OCI-LY3 (cell line): ENCODE measurements around the gene STRIP2.

ENCODE experiments used
- H2AFZ ChIP-seq: fragments of 200-600, 300-600 bp; shearing (Covaris generic); 2 replicates; pipeline ENCODE4 v1.6.0; 2014; ENCODE audit warnings: antibody characterized with exemption, low read depth, low read length
- H3K27ac ChIP-seq: fragments of 200-600, 300-600 bp; sonication (generic); 2 replicates; pipeline ENCODE4 v1.5.1; 2014; ENCODE audit warnings: mild to moderate bottlenecking, low read length, moderate library complexity, mixed read lengths
- H3K27me3 ChIP-seq: fragments of 200-600, 300-600 bp; sonication (generic); 2 replicates; pipeline ENCODE4 v1.6.1; 2014; ENCODE audit warnings: low read depth, low read length, mixed read lengths
- H3K36me3 ChIP-seq: fragments of 200-600, 300-600 bp; sonication (generic); replicated peaks from 2 replicates; pipeline ENCODE3; 2014; ENCODE audit warnings: low read depth, low read length, mixed read lengths
- H3K4me1 ChIP-seq: fragments of 300-600, 200-600 bp; sonication (generic); 2 replicates; pipeline ENCODE4 v1.6.1; 2014; ENCODE audit warnings: low read length, mixed read lengths
- H3K4me2 ChIP-seq: fragments of 200-600, 300-600 bp; sonication (generic); 2 replicates; pipeline ENCODE4 v1.6.1; 2014; ENCODE audit warnings: low read length, mixed read lengths
- H3K4me3 ChIP-seq: fragments of 300-600, 200-600 bp; sonication (generic); 2 replicates; pipeline ENCODE4 v1.5.1; 2014; ENCODE audit warnings: antibody characterized with exemption, mild to moderate bottlenecking, low read length, moderate library complexity
- H3K79me2 ChIP-seq: fragments of 300-600, 200-600 bp; shearing (Covaris generic); 2 replicates; pipeline ENCODE4 v1.6.1; 2014; ENCODE audit warnings: mild to moderate bottlenecking, low read length, mixed read lengths
- H3K9ac ChIP-seq: fragments of 300-600, 200-600 bp; shearing (Covaris generic); 2 replicates; pipeline ENCODE4 v1.6.0; 2014; ENCODE audit warnings: mild to moderate bottlenecking, low read length, moderate library complexity
- H3K9me3 ChIP-seq: fragments of 200-600, 300-600 bp; shearing (Covaris generic); 2 replicates; pipeline ENCODE4 v1.6.1; 2014; ENCODE audit warnings: low read length, mixed read lengths; ENCODE audit not compliant: insufficient read depth
- H4K20me1 ChIP-seq: fragments of 200-600, 300-600 bp; sonication (generic); 2 replicates; pipeline ENCODE4 v1.6.1; 2016; ENCODE audit warnings: low read length, mixed read lengths; ENCODE audit not compliant: insufficient read depth
- CTCF ChIP-seq: fragments of 200-600, 300-600 bp; sonication (generic); IDR thresholded peaks from 2 replicates; pipeline ENCODE4 v1.5.1; 2014; ENCODE audit warnings: antibody characterized with exemption, low read length, low read depth
- EZH2phosphoT487 ChIP-seq: fragments of 200-600 bp; shearing (Covaris generic); IDR thresholded peaks from 2 replicates; pipeline ENCODE4 v1.6.1; 2018; ENCODE audit warnings: antibody characterized with exemption, mixed run types, low read depth

STRIP2 gene

GRCh38 chr7:129437190-129437589, 3.0 kb downstream of the STRIP2 start:
- H2AFZ ChIP-seq = no peak overlapping the region
- peaks cover 10% of the 10 kb centered on the region for H3K27me3 ChIP-seq
- TF ChIP-seq EZH2phosphoT487 (no peak), CTCF (no peak)
- H3K79me2 ChIP-seq = no peaks in the 10 kb centered on the region
- H3K9ac ChIP-seq = no peak overlapping the region
- H3K4me1 ChIP-seq = peaks cover 9% of the 10 kb centered on the region
- no peak overlapping the region for H3K27ac ChIP-seq
- H3K36me3 ChIP-seq = no peaks in the 10 kb centered on the region
- H3K9me3 ChIP-seq = no peaks in the 10 kb centered on the region
- no peak overlapping the region for H3K4me2 ChIP-seq
- no peaks in the 10 kb centered on the region for H4K20me1 ChIP-seq
- H3K4me3 ChIP-seq = no peak overlapping the region

- no peak overlapping the region for H2AFZ ChIP-seq
Observed at GRCh38 chr7:129438281-129438838, 4.1 kb downstream of the STRIP2 start.

GRCh38 chr7:129438839-129439651, 4.8 kb downstream of the STRIP2 start:
- no peak overlapping the region for H3K4me2 ChIP-seq

More at GRCh38 chr7:129438281-129438838, 4.1 kb downstream of the STRIP2 start:
- Histone ChIP-seq H3K27ac (no peak overlapping the region), H3K79me2 (no peaks in the 10 kb centered on the region), H3K9me3 (no peaks in the 10 kb centered on the region), H3K4me3 (no peak overlapping the region), H3K27me3 (peaks cover 10% of the 10 kb centered on the region), H3K9ac (no peak overlapping the region), H3K36me3 (no peaks in the 10 kb centered on the region), H3K4me2 (no peak overlapping the region), H3K4me1 (peaks cover 6% of the 10 kb centered on the region), H4K20me1 (no peaks in the 10 kb centered on the region)
- TF ChIP-seq CTCF (no peak), EZH2phosphoT487 (no peak)

More at GRCh38 chr7:129438839-129439651, 4.8 kb downstream of the STRIP2 start:
- H2AFZ ChIP-seq = no peak overlapping the region
- no peaks in the 10 kb centered on the region for H4K20me1 ChIP-seq
- peaks cover 10% of the 10 kb centered on the region for H3K27me3 ChIP-seq
- H3K79me2 ChIP-seq = no peaks in the 10 kb centered on the region
- TF ChIP-seq EZH2phosphoT487 (no peak), CTCF (no peak)
- no peak overlapping the region for H3K4me3 ChIP-seq
- no peaks in the 10 kb centered on the region for H3K9me3 ChIP-seq
- H3K36me3 ChIP-seq = no peaks in the 10 kb centered on the region
- no peak overlapping the region for H3K27ac ChIP-seq
- no peak overlapping the region for H3K9ac ChIP-seq
- H3K4me1 ChIP-seq = peaks cover 4% of the 10 kb centered on the region; the same call in 1 of the 2 replicates
